Measurements from ENCODE around the gene ACSL5. TPM values are rescaled to one million over a fixed set of nuclear protein-coding genes. Genes with fewer than 3 reads are reported as not detected.

ACSL5 gene
- total and polyA plus RNA-seq, 2 of the 4 experiments (the other 2 are of a cell fraction): 0.87 to 1.3 TPM

DNA sequence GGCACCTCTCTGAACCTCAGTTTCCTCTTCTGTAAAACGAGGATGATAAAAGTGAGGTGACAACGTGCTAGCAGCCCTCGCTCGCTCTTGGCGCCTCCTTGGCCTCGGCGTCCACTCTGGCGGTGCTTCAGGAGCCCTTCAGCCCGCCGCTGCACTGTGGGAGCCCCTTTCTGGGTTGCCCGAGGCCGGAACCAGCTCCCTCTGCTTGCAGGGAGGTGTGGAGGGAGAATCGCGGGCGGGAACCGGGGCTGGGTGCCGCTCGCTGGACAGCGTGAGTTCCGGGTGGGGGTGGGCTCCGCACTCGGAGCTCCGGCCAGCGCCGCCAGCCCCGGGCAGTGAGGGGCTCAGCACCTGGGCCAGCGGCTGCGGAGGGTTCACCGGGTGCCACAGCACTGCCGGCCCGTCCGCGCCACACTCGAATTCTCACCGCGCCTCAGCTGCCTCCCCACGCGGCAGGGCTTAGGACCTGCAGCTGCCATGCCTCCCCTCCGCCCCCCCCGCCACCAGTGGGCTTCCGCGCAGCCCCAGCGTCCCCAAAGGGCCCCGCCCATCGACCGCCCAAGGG, 24.3 kb upstream of the ACSL5 start:
- 92% methylated on average over 15 of the region's 46 CpGs; no CpG with 5 or more reads in 1 of the 2 experiments for WGBS, 2 experiments (ENCODE audit: extremely low coverage in 2 of 2, insufficient read length in 1 of 2)

More for the DNA sequence above, 24.3 kb upstream of the ACSL5 start:
- Histone ChIP-seq H2BK5ac (ENCODE audit: low read depth, low read length, poor library complexity, severe bottlenecking) (no peak overlapping the region), H3K9me3 (ENCODE audit: control insufficient read depth, insufficient read depth, low read length) (no peaks in the 10 kb centered on the region), H4K5ac (ENCODE audit: low read depth, low read length) (no peak overlapping the region), H4K20me1 (ENCODE audit: insufficient read depth, low read length) (no peaks in the 10 kb centered on the region), H2AK5ac (ENCODE audit: low read depth, low read length) (no peak overlapping the region), H2AFZ (replicated peaks; ENCODE audit: low read length, poor library complexity) (no peak overlapping the region), H3K27ac (ENCODE audit: insufficient read depth, low read length) (no peak overlapping the region), H3K9me1 (ENCODE audit: insufficient read depth, low read length) (no peaks in the 10 kb centered on the region), H3K23ac (ENCODE audit: low read depth, low read length) (no peak overlapping the region), H3K18ac (ENCODE audit: low read depth, low read length) (no peak overlapping the region), H3K4ac (ENCODE audit: low read depth, low read length) (no peak overlapping the region), H2BK15ac (ENCODE audit: low read depth, low read length) (no peak overlapping the region), H4K8ac (ENCODE audit: low read depth in 2 of 2, low read length in 2 of 2) (no peak overlapping the region), H2BK120ac (ENCODE audit: low read depth, low read length) (no peak overlapping the region), H3K4me2 (ENCODE audit: low read depth, low read length) (no peak overlapping the region), H3K27me3 (ENCODE audit: control insufficient read depth, insufficient read depth, low read length) (no peaks in the 10 kb centered on the region), H3K14ac (replicated peaks; ENCODE audit: low read depth, low read length) (no peak overlapping the region), H3K4me1 (ENCODE audit: control insufficient read depth, insufficient read depth, low read length) (no peaks in the 10 kb centered on the region), H3K56ac (ENCODE audit: extremely low read depth, insufficient read depth, low read length) (no peak overlapping the region), H2BK20ac (ENCODE audit: low read depth, low read length) (no peak overlapping the region), H3K4me3 (ENCODE audit: insufficient read depth, low read depth, low read length) (no peak overlapping the region), H2AK9ac (replicated peaks; ENCODE audit: low read depth, low read length, poor library complexity) (no peak overlapping the region), H3K9ac (ENCODE audit: low read depth, low read length) (no peak overlapping the region), H4K91ac (ENCODE audit: insufficient read depth, low read depth, low read length) (no peak overlapping the region), H3K79me1 (ENCODE audit: low read depth in 1 of 2, low read length in 2 of 2) (no peaks in the 10 kb centered on the region), H3K36me3 (ENCODE audit: control insufficient read depth, insufficient read depth, low read length) (no peaks in the 10 kb centered on the region)
- DNase-seq: no peak
- dilution Hi-C loops (cut with HindIII; ENCODE audit: low sequenced_read_pairs, unreplicated experiment) (no loop called here), in situ Hi-C loops (cut with MboI; ENCODE audit: low sequenced_read_pairs) (no loop called here), intact Hi-C loops (cut with micrococcal nuclease) (no loop called here)
- ATAC-seq (ENCODE audit: low read depth): no peak
- ChIA-PET POLR2A (ENCODE audit: unreplicated experiment) (no interaction called here), CTCF (no interaction called here)
- TF ChIP-seq MXI1 (IDR thresholded peaks at IDR 0.05; ENCODE audit: borderline replicate concordance, low read depth, low read length) (no peak), RFX5 (IDR thresholded peaks at IDR 0.05; ENCODE audit: low read depth, low read length) (no peak), ELK1 (IDR thresholded peaks at IDR 0.05; ENCODE audit: borderline replicate concordance, low read depth, low read length) (no peak), RCOR1 (IDR thresholded peaks at IDR 0.05; ENCODE audit: insufficient replicate concordance, low read length) (no peak), SMC3 (IDR thresholded peaks at IDR 0.05; ENCODE audit: low read depth, low read length) (no peak), NFE2L2 (IDR thresholded peaks at IDR 0.05; ENCODE audit: low read depth, low read length) (no peak), MAZ (IDR thresholded peaks at IDR 0.05; ENCODE audit: borderline replicate concordance, low read depth, low read length) (no peak), CEBPB (IDR thresholded peaks at IDR 0.05; ENCODE audit: low read depth, low read length) (no peak), CHD1 (IDR thresholded peaks at IDR 0.05; ENCODE audit: low read depth, low read length) (no peak), CTCF (conservative IDR thresholded peaks at IDR 0.05; ENCODE audit: low read depth, low read length) (no peak), MAFK (IDR thresholded peaks at IDR 0.05; ENCODE audit: low read depth, low read length) (no peak), BHLHE40 (IDR thresholded peaks at IDR 0.05; ENCODE audit: low read depth, low read length) (no peak), FOS (IDR thresholded peaks at IDR 0.05; ENCODE audit: low read depth, low read length) (no peak), RAD21 (IDR thresholded peaks at IDR 0.05; ENCODE audit: low read length) (no peak), USF2 (IDR thresholded peaks at IDR 0.05; ENCODE audit: low read depth, low read length) (no peak), POLR2A (IDR thresholded peaks at IDR 0.05; ENCODE audit: low read depth, low read length) (no peak)
- BruUV-seq (replicated peaks): no TSS peak

All from IMR-90 (cell line).